Measurements from ENCODE around the gene ZFAND6. TPM values are rescaled to one million over a fixed set of nuclear protein-coding genes. Genes with fewer than 3 reads are reported as not detected.
"Not testable (repeated sequence)": the region's sequence is repeated elsewhere in the genome, so short reads cannot be mapped to it uniquely, and the experiment has no call there.

ZFAND6 gene
- total RNA-seq, 2 experiments from 2014 or later = 86.2 to 122 TPM

GRCh38 chr15:80098341-80098740, 38.9 kb downstream of the ZFAND6 start:
- Histone ChIP-seq H3K79me2 (ENCODE audit: insufficient read depth, low read depth, low read length) (peaks cover 55% of the 10 kb centered on the region; the same call in 1 of the 2 replicates), H2AFZ (ENCODE audit: low read length) (no peak overlapping the region), H3K4me2 (ENCODE audit: low read length) (no peak overlapping the region), H4K20me1 (ENCODE audit: insufficient read depth, low read length) (peaks cover 22% of the 10 kb centered on the region), H3K36me3 (ENCODE audit: insufficient read depth, low read length) (peaks cover 23% of the 10 kb centered on the region; the same call in 1 of the 2 replicates), H3K4me1 (ENCODE audit: insufficient read depth, low read length, poor library complexity, severe bottlenecking) (peaks cover 3% of the 10 kb centered on the region), H3K9me3 (ENCODE audit: low read length) (no peaks in the 10 kb centered on the region), H3K9me2 (ENCODE audit: insufficient read depth, low read length) (no peaks in the 10 kb centered on the region), H3K27ac (ENCODE audit: low read depth, low read length, poor library complexity, severe bottlenecking) (no peak overlapping the region), H3K4me3 (ENCODE audit: low read depth, low read length, poor library complexity, severe bottlenecking) (no peak overlapping the region)
- intact Hi-C loops (cut with micrococcal nuclease; ENCODE audit: unreplicated experiment) = no loop called here
- ChIA-PET POLR2A (interaction anchor here (0.6 to 1.5 kb wide), 4 partner anchors 11 to 1102 kb away, joined by 3 to 6 read pairs (median 4); no protein-coding TSS in a partner anchor), CTCF (ENCODE audit: unreplicated experiment) (no interaction called here)
- TF ChIP-seq, protein P1, sequence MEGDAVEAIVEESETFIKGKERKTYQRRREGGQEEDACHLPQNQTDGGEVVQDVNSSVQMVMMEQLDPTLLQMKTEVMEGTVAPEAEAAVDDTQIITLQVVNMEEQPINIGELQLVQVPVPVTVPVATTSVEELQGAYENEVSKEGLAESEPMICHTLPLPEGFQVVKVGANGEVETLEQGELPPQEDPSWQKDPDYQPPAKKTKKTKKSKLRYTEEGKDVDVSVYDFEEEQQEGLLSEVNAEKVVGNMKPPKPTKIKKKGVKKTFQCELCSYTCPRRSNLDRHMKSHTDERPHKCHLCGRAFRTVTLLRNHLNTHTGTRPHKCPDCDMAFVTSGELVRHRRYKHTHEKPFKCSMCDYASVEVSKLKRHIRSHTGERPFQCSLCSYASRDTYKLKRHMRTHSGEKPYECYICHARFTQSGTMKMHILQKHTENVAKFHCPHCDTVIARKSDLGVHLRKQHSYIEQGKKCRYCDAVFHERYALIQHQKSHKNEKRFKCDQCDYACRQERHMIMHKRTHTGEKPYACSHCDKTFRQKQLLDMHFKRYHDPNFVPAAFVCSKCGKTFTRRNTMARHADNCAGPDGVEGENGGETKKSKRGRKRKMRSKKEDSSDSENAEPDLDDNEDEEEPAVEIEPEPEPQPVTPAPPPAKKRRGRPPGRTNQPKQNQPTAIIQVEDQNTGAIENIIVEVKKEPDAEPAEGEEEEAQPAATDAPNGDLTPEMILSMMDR (conservative IDR thresholded peaks at IDR 0.05; ENCODE audit: low read length) = no peak
- no peak for TF ChIP-seq EZH2phosphoT487 (IDR thresholded peaks at IDR 0.05; ENCODE audit: borderline replicate concordance, low read depth, low read length)
- no TSS peak for BruUV-seq (replicated peaks)
- no peak for DNase-seq (ENCODE audit: low spot score)

DNA sequence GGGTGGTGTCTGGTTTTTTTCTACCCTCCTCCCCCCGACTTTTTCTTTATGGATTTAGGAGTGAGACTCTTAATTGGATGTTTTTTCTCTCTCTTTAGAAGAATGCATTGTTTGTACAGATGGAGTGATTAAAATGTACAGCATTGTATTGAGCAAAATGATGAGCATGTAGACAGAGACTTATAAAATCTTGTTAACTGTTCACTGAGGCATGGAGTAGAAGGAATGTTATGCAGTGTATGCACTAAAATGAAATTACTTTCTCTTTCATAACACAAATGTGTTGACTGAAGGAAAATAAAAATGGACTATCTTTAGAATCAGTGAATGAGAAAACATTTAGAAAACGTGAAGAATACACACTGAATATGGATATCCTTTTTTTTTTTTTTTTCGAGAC, 39.8 kb downstream of the ZFAND6 start:
- intact Hi-C loops (cut with micrococcal nuclease; ENCODE audit: unreplicated experiment) = no loop called here
- Histone ChIP-seq H4K20me1 (ENCODE audit: insufficient read depth, low read length) (peaks cover 22% of the 10 kb centered on the region), H3K9me3 (ENCODE audit: low read length) (no peaks in the 10 kb centered on the region), H3K4me2 (ENCODE audit: low read length) (no peak overlapping the region), H3K36me3 (ENCODE audit: insufficient read depth, low read length) (peaks cover 32% of the 10 kb centered on the region), H3K4me1 (ENCODE audit: insufficient read depth, low read length, poor library complexity, severe bottlenecking) (peaks cover 3% of the 10 kb centered on the region), H3K79me2 (ENCODE audit: insufficient read depth, low read depth, low read length) (peaks cover 51% of the 10 kb centered on the region; the same call in 1 of the 2 replicates), H3K4me3 (ENCODE audit: low read depth, low read length, poor library complexity, severe bottlenecking) (no peak overlapping the region), H3K9me2 (ENCODE audit: insufficient read depth, low read length) (no peaks in the 10 kb centered on the region), H3K27ac (ENCODE audit: low read depth, low read length, poor library complexity, severe bottlenecking) (no peak overlapping the region), H2AFZ (ENCODE audit: low read length) (no peak overlapping the region)
- ChIA-PET CTCF (ENCODE audit: unreplicated experiment) (no interaction called here), POLR2A (interaction anchor here (0.7 kb wide), 1 partner anchor 1101 kb away, joined by 3 read pairs; no protein-coding TSS in a partner anchor)
- TF ChIP-seq, protein P1 (conservative IDR thresholded peaks at IDR 0.05; ENCODE audit: low read length) = no peak
- no peak for TF ChIP-seq EZH2phosphoT487 (IDR thresholded peaks at IDR 0.05; ENCODE audit: borderline replicate concordance, low read depth, low read length)
- no TSS peak for BruUV-seq (replicated peaks)
- DNase-seq (ENCODE audit: low spot score) = no peak

DNA sequence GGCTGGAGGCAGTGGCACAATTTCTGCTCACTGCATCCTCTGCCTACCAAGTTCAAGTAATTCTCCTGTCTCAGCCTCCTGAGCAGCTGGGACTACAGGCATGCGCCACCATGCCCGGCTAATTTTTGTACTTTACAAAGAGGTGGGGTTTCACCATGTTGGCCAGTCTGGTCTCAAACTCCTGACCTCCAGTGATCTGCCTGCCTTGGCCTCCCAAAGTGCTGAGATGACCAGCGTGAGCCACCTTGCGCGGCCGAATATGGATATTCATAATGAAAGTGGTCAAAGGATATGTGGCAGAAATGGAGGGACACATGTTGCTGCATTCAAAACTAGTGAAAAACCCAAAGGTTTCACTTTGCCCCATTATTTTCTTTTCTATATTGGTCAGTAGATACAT, 40.2 kb downstream of the ZFAND6 start:
- H3K27ac ChIP-seq (ENCODE audit: low read depth, low read length, poor library complexity, severe bottlenecking); DNase-seq (ENCODE audit: low spot score); CTCF ChIA-PET (ENCODE audit: unreplicated experiment); H3K4me3 ChIP-seq (ENCODE audit: low read depth, low read length, poor library complexity, severe bottlenecking); H3K4me1 ChIP-seq (ENCODE audit: insufficient read depth, low read length, poor library complexity, severe bottlenecking); H3K9me3 ChIP-seq (ENCODE audit: low read length); H3K9me2 ChIP-seq (ENCODE audit: insufficient read depth, low read length); POLR2A ChIA-PET; intact Hi-C loops (cut with micrococcal nuclease; ENCODE audit: unreplicated experiment); H2AFZ ChIP-seq (ENCODE audit: low read length); H3K4me2 ChIP-seq (ENCODE audit: low read length); BruUV-seq (replicated peaks): not testable (repeated sequence)
- H3K36me3 ChIP-seq (ENCODE audit: insufficient read depth, low read length) = peaks cover 32% of the 10 kb centered on the region
- peaks cover 22% of the 10 kb centered on the region for H4K20me1 ChIP-seq (ENCODE audit: insufficient read depth, low read length)
- peaks cover 52% of the 10 kb centered on the region; the same call in 1 of the 2 replicates for H3K79me2 ChIP-seq (ENCODE audit: insufficient read depth, low read depth, low read length)

Measured in OCI-LY7 (cell line).